Measurements from ENCODE around the gene UBE3B.
A peak's percentile ranks its signal among the peaks of the same experiment; 100 is the strongest.

Gene UBE3B

DNA sequence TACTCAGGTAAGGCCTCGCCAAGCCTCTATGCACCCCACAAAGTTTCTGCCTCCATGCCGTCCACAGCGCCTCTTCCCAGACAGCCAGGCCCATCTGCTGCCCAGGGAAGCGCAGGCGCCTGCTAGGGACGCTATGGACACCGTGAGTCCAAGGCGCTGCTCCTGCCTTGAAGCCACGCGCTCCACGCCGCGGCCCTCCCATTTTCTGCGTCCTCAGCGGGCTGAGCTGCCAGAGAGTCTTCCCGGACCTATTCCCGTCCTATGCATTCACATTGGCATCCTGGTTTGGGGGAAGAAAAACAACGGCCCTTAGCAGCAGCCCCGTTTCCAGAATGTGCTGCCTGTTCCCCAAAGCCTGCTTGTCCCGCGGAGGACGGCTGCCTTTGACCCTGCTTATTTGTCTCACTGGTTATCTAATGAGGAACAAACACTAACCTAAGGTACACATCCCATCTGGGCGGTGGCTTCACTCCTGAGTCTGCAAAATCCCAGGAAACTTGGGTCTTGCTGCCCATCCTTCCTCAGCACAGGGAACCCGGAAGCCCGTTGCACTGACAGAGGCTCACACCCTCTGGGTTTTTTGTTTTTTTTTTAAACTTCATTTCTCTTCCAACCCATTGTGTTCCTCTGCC, 57.9 kb downstream of the UBE3B start:
- DNase-seq = no peak

- no peak for DNase-seq
These were observed 58.4 kb downstream of the UBE3B start for GRCh38 chr12:109535863-109536250.

- DNase-seq = no peak
These were observed 59.7 kb downstream of the UBE3B start for GRCh38 chr12:109537136-109537535.

DNA sequence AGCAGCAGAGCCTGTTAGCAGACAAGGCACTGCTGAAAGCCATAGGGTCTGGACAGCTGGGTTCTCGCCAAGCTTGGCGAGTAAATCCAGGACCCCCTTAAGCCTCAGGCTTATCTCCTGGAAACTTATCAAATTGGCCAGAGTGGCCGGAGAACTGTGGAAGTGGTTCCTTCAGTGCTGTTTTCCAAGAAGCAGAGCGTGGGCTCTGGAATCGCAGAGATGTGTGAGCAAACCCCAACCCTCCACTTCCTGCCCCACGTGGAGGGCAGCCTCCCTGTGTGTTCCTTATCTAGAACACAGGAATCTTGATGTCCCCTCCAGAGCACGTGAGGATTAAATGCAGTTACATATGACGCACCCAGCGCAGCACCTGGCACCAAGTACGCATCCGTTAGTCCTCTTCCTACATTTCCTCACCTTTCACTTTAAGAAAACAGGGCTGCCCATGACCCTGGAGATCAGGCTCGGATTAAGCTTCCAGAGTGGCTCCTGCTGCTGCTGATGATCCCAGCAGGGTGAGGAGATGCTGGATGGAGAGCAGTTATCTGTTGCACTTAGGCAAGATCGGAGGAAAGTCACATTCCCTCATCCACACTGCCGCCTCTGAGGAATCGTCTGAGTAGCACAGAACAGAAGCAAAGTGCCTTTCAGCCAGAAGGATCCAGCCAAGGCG, 60.9 kb downstream of the UBE3B start:
- no peak for DNase-seq

- no peak for DNase-seq
These were observed 62.1 kb downstream of the UBE3B start for GRCh38 chr12:109539508-109539907.

- DNase-seq = no peak
These were observed 63.3 kb downstream of the UBE3B start for GRCh38 chr12:109540526-109541412.

GRCh38 chr12:109541413-109541726, 63.9 kb downstream of the UBE3B start:
- DNase-seq = no peak

- no peak for DNase-seq
These were observed 64.6 kb downstream of the UBE3B start for GRCh38 chr12:109542014-109542413.

DNA sequence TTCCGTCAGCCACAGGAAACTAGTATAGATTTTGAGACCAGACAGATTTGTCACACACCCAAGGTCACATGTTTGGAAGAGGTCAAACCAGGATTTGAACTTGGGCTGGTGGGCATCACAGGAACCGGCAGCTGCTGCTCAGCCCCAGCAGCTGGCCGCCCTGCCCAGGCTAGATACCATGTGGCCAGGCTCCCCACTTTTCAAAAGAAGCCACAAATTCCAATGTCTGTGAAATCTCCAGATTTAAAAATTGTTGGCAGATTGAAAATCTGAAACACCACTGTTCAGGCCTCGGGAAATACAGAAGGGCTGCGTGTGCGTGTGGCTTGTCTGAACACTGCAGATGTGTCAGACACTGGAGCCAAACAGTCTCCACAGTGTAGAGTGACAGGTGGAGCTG, 65.4 kb downstream of the UBE3B start:
- DNase-seq = no peak

GRCh38 chr12:109544955-109545531, 67.6 kb downstream of the UBE3B start:
- DNase-seq = peak; percentile 53

- no peak for DNase-seq
These were observed 68.4 kb downstream of the UBE3B start for GRCh38 chr12:109545826-109546225.

DNA sequence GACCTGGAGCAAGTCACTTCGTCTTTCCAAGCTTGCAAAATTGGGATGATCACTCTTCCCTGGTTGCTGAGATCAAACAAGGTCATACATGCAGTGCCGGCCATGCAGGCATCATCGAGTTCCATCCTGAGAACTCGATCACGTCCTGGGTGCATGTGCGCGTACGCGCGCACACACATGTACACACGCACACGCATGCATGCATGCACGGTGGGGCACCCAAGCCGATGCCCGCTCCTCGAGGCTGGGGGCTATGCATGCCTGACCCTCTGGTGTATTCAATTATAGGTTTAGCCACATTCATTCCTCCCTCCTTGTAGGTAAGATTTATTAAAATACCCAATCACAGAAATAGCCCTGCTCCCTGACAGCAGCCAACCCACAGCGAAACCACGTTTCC, 69.9 kb downstream of the UBE3B start:
- DNase-seq = no peak

- DNase-seq = no peak
These were observed 70.8 kb downstream of the UBE3B start for GRCh38 chr12:109548258-109548657.

- no peak for DNase-seq
These were observed 72.3 kb downstream of the UBE3B start for GRCh38 chr12:109549613-109550270.

GRCh38 chr12:109550281-109550680, 72.8 kb downstream of the UBE3B start:
- DNase-seq = no peak

DNA sequence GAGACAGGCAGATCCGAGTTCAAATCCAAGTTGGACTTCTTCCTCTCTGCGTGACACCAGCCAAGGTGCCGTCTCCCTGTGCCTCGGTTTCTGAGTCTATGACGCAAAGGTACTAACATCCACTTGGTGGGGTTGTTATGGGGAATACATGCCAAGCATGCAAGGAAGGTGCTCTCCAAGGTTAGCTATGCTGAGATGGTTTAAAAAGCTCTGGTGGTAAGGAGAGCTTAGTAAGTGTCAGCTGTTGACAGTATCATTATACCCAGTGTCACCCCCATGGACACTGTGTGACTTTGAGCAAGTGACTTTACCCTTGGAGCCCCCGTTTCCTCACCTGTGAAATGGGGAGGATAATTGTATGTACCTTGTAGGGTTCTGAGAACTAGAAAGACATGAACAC, 73.7 kb downstream of the UBE3B start:
- no peak for DNase-seq

GRCh38 chr12:109552971-109553370, 75.5 kb downstream of the UBE3B start:
- no peak for DNase-seq

DNA sequence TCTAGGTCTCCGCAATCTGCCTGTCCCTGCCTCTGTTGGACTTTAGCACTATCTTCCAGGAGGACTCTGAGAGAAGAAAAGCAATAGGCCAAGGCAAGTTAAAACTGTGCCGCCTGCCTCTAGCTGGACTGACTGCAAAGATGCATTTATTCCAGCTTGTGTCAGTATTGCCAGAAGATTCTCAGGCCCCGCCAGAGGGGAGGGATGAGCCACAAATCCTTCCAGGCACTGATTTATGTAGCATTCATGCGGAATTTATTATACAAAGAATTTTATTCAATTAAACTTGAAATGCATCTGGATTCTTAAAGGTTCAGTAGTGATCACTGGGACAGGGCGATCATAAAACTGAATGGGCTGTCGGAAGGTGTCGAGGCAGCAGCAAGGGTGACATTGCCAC, 76.0 kb downstream of the UBE3B start:
- DNase-seq = no peak

- no peak for DNase-seq
These were observed 76.6 kb downstream of the UBE3B start for GRCh38 chr12:109553906-109554500.

DNA sequence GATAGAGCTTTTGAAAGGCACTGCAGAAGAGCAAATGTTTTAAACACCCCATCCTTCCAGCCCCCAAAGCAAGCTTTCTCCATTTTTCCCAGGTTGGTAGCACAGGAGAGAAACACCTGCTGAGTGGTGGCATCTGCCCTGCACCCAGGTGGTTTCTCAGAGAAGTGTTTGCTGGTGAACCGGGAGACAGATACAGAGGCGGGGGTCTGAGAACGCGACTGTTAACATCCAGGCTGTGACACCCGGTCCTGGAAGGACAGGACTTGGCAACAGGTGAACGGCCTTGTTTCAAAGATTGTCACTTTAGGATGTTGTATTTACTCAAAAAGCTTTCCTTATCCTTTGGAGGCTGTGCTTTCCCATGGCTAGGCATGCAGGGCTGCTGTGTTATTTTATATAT, 77.3 kb downstream of the UBE3B start:
- DNase-seq = no peak

DNA sequence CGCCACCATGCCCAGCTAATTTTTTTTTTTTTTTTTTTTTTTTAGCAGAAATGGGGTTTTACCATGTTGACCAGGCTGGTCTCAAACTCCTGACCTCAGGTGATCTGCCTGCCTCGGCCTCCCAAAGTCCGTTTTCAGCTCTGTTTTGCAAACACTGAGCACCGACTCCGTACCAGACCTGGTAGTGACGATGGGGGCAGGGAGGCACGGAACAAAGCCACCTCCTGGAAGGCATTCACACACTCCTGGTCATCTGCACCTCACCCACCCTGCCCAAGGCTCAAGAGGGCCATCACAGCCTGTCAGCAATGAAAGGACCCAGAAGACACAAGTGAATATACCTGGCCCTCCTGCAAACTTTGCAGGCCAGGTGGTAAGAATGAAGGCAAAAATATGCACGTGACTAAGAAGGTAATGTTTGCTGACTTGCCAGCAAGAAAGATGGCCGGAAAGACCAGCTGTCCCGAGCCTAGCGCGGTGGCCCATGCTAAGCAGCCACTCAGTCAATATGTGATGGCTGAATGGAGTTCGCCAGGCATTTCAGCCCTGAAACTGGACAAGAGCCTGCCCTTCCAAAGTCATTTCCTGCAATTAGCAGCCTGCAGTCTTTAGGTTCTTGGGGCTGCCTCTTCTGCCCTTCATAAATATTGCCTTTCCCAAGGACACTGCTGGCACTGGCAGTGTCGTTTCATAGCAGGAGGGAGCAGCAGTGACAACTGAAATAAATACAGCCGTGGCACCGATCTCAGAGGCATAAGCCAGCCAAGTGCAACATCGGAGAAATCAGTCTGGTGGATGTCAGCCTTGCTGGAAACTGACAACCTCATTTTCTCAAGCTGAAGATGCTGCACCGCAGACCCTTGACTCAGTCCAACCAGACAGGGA, 78.2 kb downstream of the UBE3B start:
- DNase-seq = no peak

DNA sequence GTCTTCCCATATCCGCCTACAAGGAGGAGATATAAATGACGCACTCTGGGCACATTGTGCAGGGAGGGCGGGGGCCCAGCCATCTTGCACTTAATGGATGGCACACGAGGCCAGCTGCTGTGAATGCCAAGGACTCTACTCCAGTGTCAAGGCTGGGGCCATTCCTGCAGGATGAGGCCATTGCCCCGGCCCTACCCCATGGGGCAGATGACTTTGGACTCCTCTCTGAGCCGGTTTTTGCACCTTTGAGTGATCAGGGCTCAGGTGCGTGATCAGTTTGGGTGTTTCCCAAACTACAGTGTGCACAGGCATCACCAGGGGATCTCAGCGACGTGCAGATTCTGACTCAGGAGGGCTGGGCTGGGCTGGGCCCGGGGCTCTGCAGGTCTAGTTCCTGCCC, 79.8 kb downstream of the UBE3B start:
- DNase-seq = no peak
